ENCODE data around the gene SEPHS2.
A peak's percentile ranks its signal among the peaks of the same experiment; 100 is the strongest.

SEPHS2 gene

GRCh38 chr16:30429678-30430427 lies 15.8 kb downstream of the SEPHS2 start, which contains the start of gene DCTPP1:
Gene DCTPP1, minus strand, starts transcription at chr16:30430030. Its CDS starts 50 bp downstream, at chr16:30429980.
- DNase-seq (ENCODE audit: low read depth in 2 of 2), result peak; percentile 93 to 95

GRCh38 chr16:30429418-30429677 lies 16.3 kb downstream of the SEPHS2 start:
- no peak for DNase-seq (ENCODE audit: low read depth in 2 of 2)

GRCh38 chr16:30428055-30428454 lies 17.6 kb downstream of the SEPHS2 start:
- DNase-seq (ENCODE audit: low read depth in 2 of 2), result no peak

GRCh38 chr16:30421010-30421409 lies 24.7 kb downstream of the SEPHS2 start:
- DNase-seq (ENCODE audit: low read depth in 2 of 2), result no peak

- DNase-seq (ENCODE audit: low read depth in 2 of 2), result no peak
These were observed 27.1 kb downstream of the SEPHS2 start for GRCh38 chr16:30418350-30419181.

- peak; percentile 84 to 85 for DNase-seq (ENCODE audit: low read depth in 2 of 2)
These were observed 27.9 kb downstream of the SEPHS2 start for GRCh38 chr16:30417529-30418349.

GRCh38 chr16:30416624-30417528 lies 28.8 kb downstream of the SEPHS2 start:
- no peak for DNase-seq (ENCODE audit: low read depth in 2 of 2)

GRCh38 chr16:30416047-30416603 lies 29.5 kb downstream of the SEPHS2 start:
- DNase-seq (ENCODE audit: low read depth in 2 of 2), result no peak

GRCh38 chr16:30414159-30414558 lies 31.5 kb downstream of the SEPHS2 start:
- no peak for DNase-seq (ENCODE audit: low read depth in 2 of 2)

- no peak for DNase-seq (ENCODE audit: low read depth in 2 of 2)
These were observed 32.4 kb downstream of the SEPHS2 start for GRCh38 chr16:30413112-30413806.

- DNase-seq (ENCODE audit: low read depth in 2 of 2), result peak; percentile 79 to 84
These were observed 36.3 kb downstream of the SEPHS2 start for GRCh38 chr16:30409125-30410060.

- no peak for DNase-seq (ENCODE audit: low read depth in 2 of 2)
These were observed 37.7 kb downstream of the SEPHS2 start for GRCh38 chr16:30407804-30408534.

- DNase-seq (ENCODE audit: low read depth in 2 of 2), result peak; percentile 91
These were observed 38.4 kb downstream of the SEPHS2 start, which contains the start of gene ZNF771 for GRCh38 chr16:30407102-30407803. Gene ZNF771, plus strand, starts transcription at chr16:30407606. Its CDS starts 448 bp downstream, at chr16:30408054.

- no peak for DNase-seq (ENCODE audit: low read depth in 2 of 2)
These were observed 38.9 kb downstream of the SEPHS2 start for GRCh38 chr16:30406795-30407101.

- DNase-seq (ENCODE audit: low read depth in 2 of 2), result no peak
These were observed 43.8 kb downstream of the SEPHS2 start for GRCh38 chr16:30401768-30402425.

- DNase-seq (ENCODE audit: low read depth in 2 of 2), result no peak
These were observed 46.1 kb downstream of the SEPHS2 start for GRCh38 chr16:30399435-30400186.
